ENCODE measurements around the gene PRDX2. TPM values are rescaled to one million over a fixed set of nuclear protein-coding genes. Genes with fewer than 3 reads are reported as not detected.

Gene PRDX2
- total RNA-seq, 1 donor from 2014 or later: 672 TPM

GRCh38 chr19:12782424-12783290 lies 18.9 kb downstream of the PRDX2 start:
- TF ChIP-seq CTCF (conservative IDR thresholded peaks at IDR 0.05): no peak
- Mint-ChIP-seq H3K4me3 (peak overlapping the region; percentile 90), H3K9me3 (no peaks in the 10 kb centered on the region), H3K4me1 (peaks cover 25% of the 10 kb centered on the region), H3K36me3 (ENCODE audit: low read depth) (no peaks in the 10 kb centered on the region), H3K27me3 (ENCODE audit: low read depth) (peaks cover 9% of the 10 kb centered on the region), H3K27ac (ENCODE audit: unreplicated experiment) (peak overlapping the region; percentile 93)
- peak; percentile 62 for DNase-seq (ENCODE audit: low read depth, low spot score)

- no peak for TF ChIP-seq CTCF (conservative IDR thresholded peaks at IDR 0.05)
- H3K4me1 Mint-ChIP-seq: peaks cover 30% of the 10 kb centered on the region
- H3K9me3 Mint-ChIP-seq: no peaks in the 10 kb centered on the region
- peak overlapping the region; percentile 90 for H3K4me3 Mint-ChIP-seq
- H3K27ac Mint-ChIP-seq (ENCODE audit: unreplicated experiment): peak overlapping the region; percentile 93
- no peak for DNase-seq (ENCODE audit: low read depth, low spot score)
- no peaks in the 10 kb centered on the region for H3K36me3 Mint-ChIP-seq (ENCODE audit: low read depth)
- H3K27me3 Mint-ChIP-seq (ENCODE audit: low read depth): peaks cover 9% of the 10 kb centered on the region
Measured at GRCh38 chr19:12782174-12782423, 19.5 kb downstream of the PRDX2 start.

GRCh38 chr19:12779162-12779993 lies 22.2 kb downstream of the PRDX2 start:
- DNase-seq (ENCODE audit: low read depth, low spot score): peak; percentile 36
- peaks cover 9% of the 10 kb centered on the region for H3K27me3 Mint-ChIP-seq (ENCODE audit: low read depth)
- H3K4me3 Mint-ChIP-seq: peak overlapping the region; percentile 84
- no peaks in the 10 kb centered on the region for H3K9me3 Mint-ChIP-seq
- no peak for TF ChIP-seq CTCF (conservative IDR thresholded peaks at IDR 0.05)
- no peaks in the 10 kb centered on the region for H3K36me3 Mint-ChIP-seq (ENCODE audit: low read depth)
- H3K27ac Mint-ChIP-seq (ENCODE audit: unreplicated experiment): peak overlapping the region; percentile 27
- peaks cover 33% of the 10 kb centered on the region for H3K4me1 Mint-ChIP-seq

- peak overlapping the region; percentile 82 for H3K27ac Mint-ChIP-seq (ENCODE audit: unreplicated experiment)
- peaks cover 34% of the 10 kb centered on the region for H3K4me1 Mint-ChIP-seq
- no peaks in the 10 kb centered on the region for H3K36me3 Mint-ChIP-seq (ENCODE audit: low read depth)
- H3K9me3 Mint-ChIP-seq: no peaks in the 10 kb centered on the region
- no peak for DNase-seq (ENCODE audit: low read depth, low spot score)
- TF ChIP-seq CTCF (conservative IDR thresholded peaks at IDR 0.05): no peak
- peak overlapping the region; percentile 87 for H3K4me3 Mint-ChIP-seq
- H3K27me3 Mint-ChIP-seq (ENCODE audit: low read depth): peaks cover 9% of the 10 kb centered on the region
Measured at GRCh38 chr19:12778905-12779161, 22.8 kb downstream of the PRDX2 start.

GRCh38 chr19:12778017-12778904 lies 23.3 kb downstream of the PRDX2 start:
- DNase-seq (ENCODE audit: low read depth, low spot score): peak; percentile 40
- H3K27ac Mint-ChIP-seq (ENCODE audit: unreplicated experiment): peak overlapping the region; percentile 82
- H3K27me3 Mint-ChIP-seq (ENCODE audit: low read depth): peaks cover 9% of the 10 kb centered on the region
- no peaks in the 10 kb centered on the region for H3K36me3 Mint-ChIP-seq (ENCODE audit: low read depth)
- TF ChIP-seq CTCF (conservative IDR thresholded peaks at IDR 0.05): no peak
- H3K9me3 Mint-ChIP-seq: no peaks in the 10 kb centered on the region
- H3K4me3 Mint-ChIP-seq: peak overlapping the region; percentile 87
- peaks cover 35% of the 10 kb centered on the region for H3K4me1 Mint-ChIP-seq
